Lower lobe of right lung (tissue), 2 donors: ENCODE data around the gene FGD1. TPM values are rescaled to one million over a fixed set of nuclear protein-coding genes. Genes with fewer than 3 reads are reported as not detected.

Experiments used
- ATAC-seq, 2 donors: fragments of 200-7000 bp; cut with Tn5 transposase; one replicate each; pipeline ENCODE4 v1.9.1; 2020 to 2022; ENCODE audit warnings: mild to moderate bottlenecking in 2 of 2, moderate library complexity in 2 of 2
- DNase-seq: peaks from one replicate; pipeline ENCODE4 v3.0.0-alpha.2; 2020
- H3K27ac ChIP-seq: fragments of 200-600 bp; one replicate; pipeline ENCODE4 v1.8.0; 2022
- H3K27me3 ChIP-seq: fragments of 200-600 bp; one replicate; pipeline ENCODE4 v1.8.0; 2022; ENCODE audit warnings: low read depth
- H3K36me3 ChIP-seq: fragments of 200-600 bp; one replicate; pipeline ENCODE4 v1.8.0; 2022; ENCODE audit warnings: mild to moderate bottlenecking
- H3K4me1 ChIP-seq: fragments of 200-600 bp; one replicate; pipeline ENCODE4 v1.8.0; 2022
- H3K4me3 ChIP-seq: fragments of 200-600 bp; one replicate; pipeline ENCODE4 v1.8.0; 2022; ENCODE audit warnings: mild to moderate bottlenecking
- H3K9me3 ChIP-seq: fragments of 200-600 bp; one replicate; pipeline ENCODE4 v1.8.0; 2022
- CTCF ChIP-seq: fragments of 200-600 bp; IDR thresholded peaks from one replicate; pipeline ENCODE4 v1.8.0; 2022; ENCODE audit warnings: antibody characterized with exemption, mild to moderate bottlenecking
- intact Hi-C: fragments of 100-400 bp; cut with DNase I; formaldehyde crosslinking; loops from one replicate; pipeline ENCODE4 v1.11.0; 2022
- total RNA-seq: library from RNA; stranded (reverse); fragmentation: NEBNext Ultra II Directional; extraction: Animal tissue kit (Norgen Biotek cat#: 25700); gene quantifications from one replicate; pipeline ENCODE4 v1.2.1, GENCODE V29; 2021
- donor health status: DM: no; HTN: yes; CAD: no; lungs with severe emphysema.

Gene FGD1
- total RNA-seq, 1 donor from 2014 or later: 3.2 TPM

- ATAC-seq (peak in 1 of 2 donors; percentile 31), DNase-seq (no peak)
- intact Hi-C loops: no loop called here
- Histone ChIP-seq H3K27ac (peak overlapping the region; percentile 46), H3K27me3 (no peaks in the 10 kb centered on the region), H3K4me3 (peak overlapping the region; percentile 8), H3K36me3 (no peaks in the 10 kb centered on the region), H3K4me1 (no peaks in the 10 kb centered on the region), H3K9me3 (no peaks in the 10 kb centered on the region)
- TF ChIP-seq CTCF: no peak
Measured at GRCh38 chrX:54482839-54483593, 13.0 kb downstream of the FGD1 start.

- H3K9me3 ChIP-seq: no peaks in the 10 kb centered on the region
- intact Hi-C loops: no loop called here
- no peak overlapping the region for H3K27ac ChIP-seq
- H3K36me3 ChIP-seq: no peaks in the 10 kb centered on the region
- ATAC-seq: no peak
- no peaks in the 10 kb centered on the region for H3K27me3 ChIP-seq
- DNase-seq: no peak
- no peak overlapping the region for H3K4me3 ChIP-seq
- H3K4me1 ChIP-seq: no peaks in the 10 kb centered on the region
- no peak for TF ChIP-seq CTCF
Measured at GRCh38 chrX:54479136-54480111, 16.6 kb downstream of the FGD1 start.

- no peak for DNase-seq
- no peak for TF ChIP-seq CTCF
- intact Hi-C loops: no loop called here
- no peak overlapping the region for H3K4me3 ChIP-seq
- H3K4me1 ChIP-seq: no peaks in the 10 kb centered on the region
- H3K27ac ChIP-seq: no peak overlapping the region
- peak in 1 of 2 donors; percentile 29 for ATAC-seq
- H3K36me3 ChIP-seq: no peaks in the 10 kb centered on the region
- H3K27me3 ChIP-seq: no peaks in the 10 kb centered on the region
- H3K9me3 ChIP-seq: no peaks in the 10 kb centered on the region
Measured at GRCh38 chrX:54473993-54474859, 21.8 kb downstream of the FGD1 start.

- Histone ChIP-seq H3K27ac (no peak overlapping the region), H3K9me3 (no peaks in the 10 kb centered on the region), H3K4me3 (no peak overlapping the region), H3K36me3 (no peaks in the 10 kb centered on the region), H3K4me1 (no peaks in the 10 kb centered on the region), H3K27me3 (no peaks in the 10 kb centered on the region)
- DNase-seq: no peak
- ATAC-seq: peak in 1 of 2 donors; percentile 15
- intact Hi-C loops: no loop called here
- TF ChIP-seq CTCF: no peak
Measured at GRCh38 chrX:54470054-54470760, 25.8 kb downstream of the FGD1 start.
